Ishikawa (cell line): ENCODE measurements around the gene DAB2IP.

Experiments
- CEBPB ChIP-seq: IDR thresholded peaks from 2 replicates; pipeline ENCODE4 v1.6.1; 2012
- CREB1 ChIP-seq: IDR thresholded peaks from 2 replicates; pipeline ENCODE4 v1.6.1; 2012; ENCODE audit warnings: low read depth
- EGR1 ChIP-seq: IDR thresholded peaks from 2 replicates; pipeline ENCODE4 v1.6.1; 2012
- EP300 ChIP-seq: IDR thresholded peaks from 2 replicates; pipeline ENCODE4 v1.6.1; 2012; ENCODE audit warnings: borderline replicate concordance
- FOXM1 ChIP-seq: IDR thresholded peaks from 2 replicates; pipeline ENCODE4 v1.6.1; 2012; ENCODE audit warnings: low read depth, borderline replicate concordance
- NFIC ChIP-seq: IDR thresholded peaks from 2 replicates; pipeline ENCODE4 v1.6.1; 2012
- RAD21 ChIP-seq: IDR thresholded peaks from 2 replicates; pipeline ENCODE4 v1.6.1; 2012; ENCODE audit warnings: low read depth
- TAF1 ChIP-seq: IDR thresholded peaks from 2 replicates; pipeline ENCODE4 v1.6.1; 2012; ENCODE audit warnings: low read depth, mild to moderate bottlenecking
- TCF12 ChIP-seq: IDR thresholded peaks from 2 replicates; pipeline ENCODE4 v1.6.1; 2012; ENCODE audit warnings: low read depth
- TEAD4 ChIP-seq: IDR thresholded peaks from 2 replicates; pipeline ENCODE4 v1.6.1; 2012
- USF1 ChIP-seq: IDR thresholded peaks from 2 replicates; pipeline ENCODE4 v1.6.1; 2012
- YY1 ChIP-seq: IDR thresholded peaks from 2 replicates; pipeline ENCODE4 v1.6.1; 2012; ENCODE audit warnings: low read depth
- ZBTB7A ChIP-seq: IDR thresholded peaks from 2 replicates; pipeline ENCODE4 v1.6.1; 2012; ENCODE audit warnings: low read depth
- TF ChIP-seq, protein P1 (sequence below): IDR thresholded peaks from 2 replicates; pipeline ENCODE4 v1.6.1; 2012; ENCODE audit warnings: low read depth, mild to moderate bottlenecking
- TF ChIP-seq, protein P2 (sequence below): IDR thresholded peaks from 2 replicates; pipeline ENCODE4 v1.6.1; 2012

Gene DAB2IP

GRCh38 chr9:121650217-121651007, 1.0 kb upstream of the DAB2IP start:
- peak; percentile 28; the same call in 1 of the 2 replicates for TF ChIP-seq TAF1
- TF ChIP-seq ZBTB7A: peak; percentile 100
- TF ChIP-seq CEBPB: no peak; the same call in 1 of the 2 replicates
- no peak for TF ChIP-seq EGR1
- peak; percentile 56 for TF ChIP-seq TCF12
- TF ChIP-seq, protein P1, sequence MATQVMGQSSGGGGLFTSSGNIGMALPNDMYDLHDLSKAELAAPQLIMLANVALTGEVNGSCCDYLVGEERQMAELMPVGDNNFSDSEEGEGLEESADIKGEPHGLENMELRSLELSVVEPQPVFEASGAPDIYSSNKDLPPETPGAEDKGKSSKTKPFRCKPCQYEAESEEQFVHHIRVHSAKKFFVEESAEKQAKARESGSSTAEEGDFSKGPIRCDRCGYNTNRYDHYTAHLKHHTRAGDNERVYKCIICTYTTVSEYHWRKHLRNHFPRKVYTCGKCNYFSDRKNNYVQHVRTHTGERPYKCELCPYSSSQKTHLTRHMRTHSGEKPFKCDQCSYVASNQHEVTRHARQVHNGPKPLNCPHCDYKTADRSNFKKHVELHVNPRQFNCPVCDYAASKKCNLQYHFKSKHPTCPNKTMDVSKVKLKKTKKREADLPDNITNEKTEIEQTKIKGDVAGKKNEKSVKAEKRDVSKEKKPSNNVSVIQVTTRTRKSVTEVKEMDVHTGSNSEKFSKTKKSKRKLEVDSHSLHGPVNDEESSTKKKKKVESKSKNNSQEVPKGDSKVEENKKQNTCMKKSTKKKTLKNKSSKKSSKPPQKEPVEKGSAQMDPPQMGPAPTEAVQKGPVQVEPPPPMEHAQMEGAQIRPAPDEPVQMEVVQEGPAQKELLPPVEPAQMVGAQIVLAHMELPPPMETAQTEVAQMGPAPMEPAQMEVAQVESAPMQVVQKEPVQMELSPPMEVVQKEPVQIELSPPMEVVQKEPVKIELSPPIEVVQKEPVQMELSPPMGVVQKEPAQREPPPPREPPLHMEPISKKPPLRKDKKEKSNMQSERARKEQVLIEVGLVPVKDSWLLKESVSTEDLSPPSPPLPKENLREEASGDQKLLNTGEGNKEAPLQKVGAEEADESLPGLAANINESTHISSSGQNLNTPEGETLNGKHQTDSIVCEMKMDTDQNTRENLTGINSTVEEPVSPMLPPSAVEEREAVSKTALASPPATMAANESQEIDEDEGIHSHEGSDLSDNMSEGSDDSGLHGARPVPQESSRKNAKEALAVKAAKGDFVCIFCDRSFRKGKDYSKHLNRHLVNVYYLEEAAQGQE: no peak
- no peak for TF ChIP-seq FOXM1
- TF ChIP-seq TEAD4: peak; percentile 26; the same call in 1 of the 2 replicates
- peak; percentile 59 for TF ChIP-seq NFIC
- TF ChIP-seq EP300: peak; percentile 40; the same call in 1 of the 2 replicates
- TF ChIP-seq, protein P2, sequence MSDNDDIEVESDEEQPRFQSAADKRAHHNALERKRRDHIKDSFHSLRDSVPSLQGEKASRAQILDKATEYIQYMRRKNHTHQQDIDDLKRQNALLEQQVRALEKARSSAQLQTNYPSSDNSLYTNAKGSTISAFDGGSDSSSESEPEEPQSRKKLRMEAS: no peak
- TF ChIP-seq USF1: no peak

GRCh38 chr9:121651008-121651294, 483 bp upstream of the DAB2IP start:
- TF ChIP-seq NFIC (no peak), RAD21 (no peak), EP300 (no peak), TCF12 (no peak), TAF1 (no peak)
- TF ChIP-seq, protein P2: no peak

GRCh38 chr9:121652021-121652837, 795 bp downstream of the DAB2IP start:
- TF ChIP-seq RAD21 (no peak), TCF12 (peak; percentile 51), CEBPB (no peak), EGR1 (no peak), TEAD4 (peak; percentile 64), EP300 (no peak), YY1 (no peak), FOXM1 (no peak), NFIC (peak; percentile 68; the same call in 1 of the 2 replicates), USF1 (no peak), ZBTB7A (no peak; the same call in 1 of the 2 replicates), CREB1 (no peak), TAF1 (no peak)
- TF ChIP-seq, protein P1: no peak
- TF ChIP-seq, protein P2: no peak

DNA sequence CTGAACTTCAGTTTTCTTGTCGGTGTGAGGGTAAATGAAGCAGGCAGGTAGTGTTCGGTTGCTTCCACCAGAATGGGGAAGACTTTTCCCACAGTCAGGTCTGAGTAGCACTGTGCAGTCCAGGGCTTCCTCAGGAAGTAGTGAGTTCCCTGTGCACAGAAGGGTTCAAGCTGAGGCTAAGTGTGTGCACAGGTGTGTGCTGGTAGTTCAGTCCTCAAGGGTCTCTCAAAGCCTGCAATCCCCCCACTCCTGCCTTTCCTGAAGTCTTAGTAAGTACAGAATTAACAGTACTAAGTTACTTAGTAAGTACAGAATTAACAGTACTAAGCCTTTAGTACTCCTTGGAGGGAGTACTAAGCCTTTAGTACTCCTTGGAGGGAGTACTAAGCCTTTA, 1.4 kb downstream of the DAB2IP start:
- TF ChIP-seq FOXM1 (no peak), ZBTB7A (no peak), TAF1 (no peak), TCF12 (no peak), RAD21 (no peak), USF1 (no peak), YY1 (no peak), CREB1 (no peak), CEBPB (no peak), TEAD4 (no peak), EGR1 (no peak), EP300 (no peak), NFIC (no peak)
- TF ChIP-seq, protein P2: no peak
- TF ChIP-seq, protein P1: no peak
